Uterus (tissue), 2 donors: ENCODE measurements around the gene RAD51B.

Experiments
- CTCF ChIP-seq, 4 experiments: fragments of 200-600 bp in 2 of 4; fragments of 450-650 bp in 2 of 4; sonication (generic) in 2 of 4; IDR thresholded peaks; one replicate each; pipeline ENCODE4 v1.5.1; 2016 to 2019; ENCODE audit warnings: antibody characterized with exemption in 4 of 4, mild to moderate bottlenecking in 2 of 4, moderate library complexity in 1 of 4
- POLR2A ChIP-seq, 2 donors: fragments of 450-650 bp; IDR thresholded peaks; one replicate each; pipeline ENCODE4 v1.6.1; 2016; ENCODE audit warnings: antibody characterized with exemption in 2 of 2, mild to moderate bottlenecking in 1 of 2, moderate library complexity in 1 of 2

DNA sequence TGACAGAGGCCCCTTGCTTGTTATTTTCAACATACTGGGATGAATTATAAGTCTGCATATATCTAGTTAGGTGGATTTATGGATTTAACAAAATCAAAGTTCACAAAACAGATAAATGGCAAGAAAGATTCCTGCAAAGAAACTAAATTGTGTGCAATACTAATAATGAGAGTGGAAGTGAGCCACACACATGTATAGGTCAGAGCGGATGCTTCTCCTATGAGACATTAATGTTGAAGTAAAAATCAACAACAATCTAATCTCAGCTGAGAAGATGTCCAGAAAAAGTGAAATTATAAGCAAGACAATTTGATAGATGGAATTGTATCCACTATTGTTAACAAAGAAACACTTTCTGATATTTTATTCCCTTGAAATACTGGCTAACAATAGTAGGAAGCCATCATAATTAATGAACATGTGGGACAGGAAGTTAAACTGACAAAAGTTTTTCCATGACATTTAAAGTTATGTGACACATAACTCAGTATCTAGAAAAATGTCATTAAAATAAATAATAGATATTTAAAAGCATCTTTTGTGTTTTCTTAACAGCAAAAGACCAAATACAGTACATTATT, 39.7 kb downstream of the RAD51B start:
- no peak for TF ChIP-seq CTCF (IDR thresholded peaks at IDR 0.05)
- no peak for TF ChIP-seq POLR2A (IDR thresholded peaks at IDR 0.05)
